Measurements from ENCODE around the gene TCF19. TPM values are rescaled to one million over a fixed set of nuclear protein-coding genes. Genes with fewer than 3 reads are reported as not detected.
"Not testable (repeated sequence)": the region's sequence is repeated elsewhere in the genome, so short reads cannot be mapped to it uniquely, and the experiment has no call there.

TCF19 gene
- total and polyA plus RNA-seq, 2 experiments from 2014 or later = 3.7 to 7.3 TPM

DNA sequence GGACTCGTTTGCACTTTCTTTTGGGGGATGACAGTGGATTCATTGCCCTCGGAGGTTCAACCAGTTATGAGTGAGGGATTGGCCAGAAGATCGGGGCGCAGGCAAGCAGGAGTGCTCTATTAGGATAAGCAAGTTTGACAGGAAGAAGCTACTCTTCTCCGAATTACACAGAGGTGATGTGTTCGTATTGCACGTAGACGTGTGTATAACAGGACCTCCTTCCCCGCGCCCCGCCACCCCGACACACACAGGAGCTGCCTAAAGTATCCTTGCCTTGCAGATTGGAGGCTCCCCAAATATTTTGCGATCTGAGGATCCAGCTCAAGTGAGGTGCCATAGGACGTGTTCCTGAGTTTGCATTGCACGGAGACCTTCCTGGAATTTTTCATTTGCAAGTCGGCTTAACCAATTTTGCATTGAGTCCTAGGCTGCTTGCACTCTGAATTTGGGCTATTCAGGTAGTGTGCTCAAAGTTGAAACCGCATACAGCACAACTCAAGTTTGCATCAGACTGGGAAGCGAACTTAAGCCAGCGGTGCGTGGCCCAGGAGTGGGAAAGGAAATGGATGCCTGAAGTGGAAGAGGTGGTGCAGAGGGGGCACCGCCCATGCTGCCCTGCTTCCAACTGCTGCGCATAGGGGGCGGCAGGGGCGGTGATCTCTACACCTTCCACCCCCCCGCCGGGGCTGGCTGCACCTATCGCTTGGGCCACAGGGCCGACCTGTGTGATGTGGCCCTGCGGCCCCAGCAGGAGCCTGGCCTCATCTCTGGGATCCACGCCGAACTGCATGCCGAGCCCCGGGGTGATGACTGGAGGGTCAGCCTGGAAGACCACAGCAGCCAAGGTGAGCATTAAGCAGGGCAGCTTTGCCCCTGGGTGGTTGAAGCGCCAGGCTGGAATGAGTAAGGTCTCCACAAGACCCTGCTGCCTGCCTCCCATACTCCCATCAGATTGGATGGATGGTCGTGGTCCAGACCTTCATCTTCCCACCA lies 770 bp downstream of the TCF19 start:
- Histone ChIP-seq H3K36me3 (no peaks in the 10 kb centered on the region), H3K27me3 (no peaks in the 10 kb centered on the region), H3K9me3 (ENCODE audit: low read depth) (no peaks in the 10 kb centered on the region), H3K4me3 (peak overlapping the region; percentile 61), H3K27ac (no peak overlapping the region), H3K4me1 (ENCODE audit: low read depth) (no peaks in the 10 kb centered on the region)
- peak in 1 of 2 donors; percentile 23 for DNase-seq (ENCODE audit: low read depth in 1 of 2, low spot score in 1 of 2)
- TF ChIP-seq, protein P1, sequence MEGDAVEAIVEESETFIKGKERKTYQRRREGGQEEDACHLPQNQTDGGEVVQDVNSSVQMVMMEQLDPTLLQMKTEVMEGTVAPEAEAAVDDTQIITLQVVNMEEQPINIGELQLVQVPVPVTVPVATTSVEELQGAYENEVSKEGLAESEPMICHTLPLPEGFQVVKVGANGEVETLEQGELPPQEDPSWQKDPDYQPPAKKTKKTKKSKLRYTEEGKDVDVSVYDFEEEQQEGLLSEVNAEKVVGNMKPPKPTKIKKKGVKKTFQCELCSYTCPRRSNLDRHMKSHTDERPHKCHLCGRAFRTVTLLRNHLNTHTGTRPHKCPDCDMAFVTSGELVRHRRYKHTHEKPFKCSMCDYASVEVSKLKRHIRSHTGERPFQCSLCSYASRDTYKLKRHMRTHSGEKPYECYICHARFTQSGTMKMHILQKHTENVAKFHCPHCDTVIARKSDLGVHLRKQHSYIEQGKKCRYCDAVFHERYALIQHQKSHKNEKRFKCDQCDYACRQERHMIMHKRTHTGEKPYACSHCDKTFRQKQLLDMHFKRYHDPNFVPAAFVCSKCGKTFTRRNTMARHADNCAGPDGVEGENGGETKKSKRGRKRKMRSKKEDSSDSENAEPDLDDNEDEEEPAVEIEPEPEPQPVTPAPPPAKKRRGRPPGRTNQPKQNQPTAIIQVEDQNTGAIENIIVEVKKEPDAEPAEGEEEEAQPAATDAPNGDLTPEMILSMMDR (IDR thresholded peaks at IDR 0.05; ENCODE audit: low read depth, low read length) = no peak

DNA sequence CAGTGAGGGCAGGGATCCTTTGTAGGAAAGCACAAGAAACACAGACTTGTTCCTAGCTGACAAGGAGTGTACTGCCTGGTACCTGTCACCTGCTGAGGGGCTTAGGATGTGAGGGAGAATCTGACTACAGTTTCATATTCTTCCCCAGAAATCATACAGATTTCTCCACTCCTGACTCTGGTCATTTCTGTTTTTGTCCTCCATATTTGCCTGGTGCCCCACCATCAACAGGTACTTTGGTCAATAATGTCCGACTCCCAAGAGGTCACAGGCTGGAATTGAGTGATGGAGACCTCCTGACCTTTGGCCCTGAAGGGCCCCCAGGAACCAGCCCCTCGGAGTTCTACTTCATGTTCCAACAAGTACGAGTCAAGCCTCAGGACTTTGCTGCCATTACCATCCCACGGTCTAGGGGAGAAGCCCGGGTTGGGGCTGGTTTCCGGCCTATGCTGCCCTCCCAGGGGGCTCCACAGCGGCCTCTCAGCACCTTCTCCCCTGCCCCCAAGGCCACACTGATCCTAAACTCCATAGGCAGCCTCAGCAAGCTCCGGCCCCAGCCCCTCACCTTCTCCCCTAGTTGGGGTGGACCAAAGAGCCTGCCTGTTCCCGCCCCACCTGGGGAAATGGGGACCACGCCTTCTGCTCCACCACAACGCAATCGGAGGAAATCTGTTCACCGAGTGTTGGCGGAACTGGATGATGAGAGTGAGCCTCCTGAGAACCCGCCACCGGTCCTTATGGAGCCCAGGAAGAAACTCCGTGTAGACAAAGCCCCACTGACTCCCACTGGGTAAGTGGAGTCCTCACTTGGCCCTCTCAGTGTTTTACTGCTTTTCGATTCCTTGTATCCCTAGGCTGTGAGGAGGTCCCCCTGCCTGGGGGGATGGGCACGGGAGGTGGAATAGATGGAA lies 3.1 kb downstream of the TCF19 start:
- H3K9me3 ChIP-seq (ENCODE audit: low read depth) = no peaks in the 10 kb centered on the region
- no peaks in the 10 kb centered on the region for H3K4me1 ChIP-seq (ENCODE audit: low read depth)
- DNase-seq (ENCODE audit: low read depth in 1 of 2, low spot score in 1 of 2) = no peak
- no peaks in the 10 kb centered on the region for H3K36me3 ChIP-seq
- H3K27me3 ChIP-seq = no peaks in the 10 kb centered on the region
- no peak overlapping the region for H3K27ac ChIP-seq
- no peak overlapping the region for H3K4me3 ChIP-seq
- TF ChIP-seq, protein P1 (IDR thresholded peaks at IDR 0.05; ENCODE audit: low read depth, low read length) = no peak

DNA sequence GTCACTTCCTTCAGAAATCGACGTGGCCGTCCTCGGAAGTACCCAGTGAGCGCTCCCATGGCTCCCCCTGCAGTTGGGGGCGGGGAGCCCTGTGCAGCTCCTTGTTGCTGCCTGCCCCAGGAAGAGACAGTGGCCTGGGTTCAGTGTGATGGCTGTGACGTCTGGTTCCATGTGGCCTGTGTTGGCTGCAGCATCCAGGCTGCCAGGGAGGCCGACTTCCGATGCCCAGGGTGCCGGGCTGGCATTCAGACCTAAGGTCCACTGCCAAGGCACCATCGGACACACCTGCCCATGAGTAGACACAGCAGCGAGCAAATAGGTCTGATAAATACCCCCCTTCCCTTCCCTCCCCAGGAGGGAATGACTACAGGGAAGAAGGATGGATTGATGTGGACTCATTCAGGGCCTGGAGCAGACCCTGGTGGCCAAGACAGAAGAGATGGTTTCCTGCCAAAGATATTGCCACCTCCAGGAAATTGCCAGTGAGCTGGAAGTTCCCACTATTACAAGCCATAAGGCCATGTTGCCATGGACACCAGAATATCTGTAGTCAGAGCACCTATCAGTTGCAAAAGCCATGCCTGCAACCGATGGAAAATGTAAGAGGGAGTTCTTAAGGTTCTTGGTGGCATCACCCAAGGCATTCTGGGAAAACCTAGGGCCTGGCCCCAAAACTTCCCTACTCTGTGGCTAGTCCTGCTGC lies 4.2 kb downstream of the TCF19 start:
- Histone ChIP-seq H3K4me3 (no peak overlapping the region), H3K9me3 (ENCODE audit: low read depth) (no peaks in the 10 kb centered on the region), H3K27ac (no peak overlapping the region), H3K4me1 (ENCODE audit: low read depth) (no peaks in the 10 kb centered on the region), H3K36me3 (no peaks in the 10 kb centered on the region), H3K27me3 (no peaks in the 10 kb centered on the region)
- no peak for DNase-seq (ENCODE audit: low read depth in 1 of 2, low spot score in 1 of 2)
- TF ChIP-seq, protein P1 (IDR thresholded peaks at IDR 0.05; ENCODE audit: low read depth, low read length) = no peak

DNA sequence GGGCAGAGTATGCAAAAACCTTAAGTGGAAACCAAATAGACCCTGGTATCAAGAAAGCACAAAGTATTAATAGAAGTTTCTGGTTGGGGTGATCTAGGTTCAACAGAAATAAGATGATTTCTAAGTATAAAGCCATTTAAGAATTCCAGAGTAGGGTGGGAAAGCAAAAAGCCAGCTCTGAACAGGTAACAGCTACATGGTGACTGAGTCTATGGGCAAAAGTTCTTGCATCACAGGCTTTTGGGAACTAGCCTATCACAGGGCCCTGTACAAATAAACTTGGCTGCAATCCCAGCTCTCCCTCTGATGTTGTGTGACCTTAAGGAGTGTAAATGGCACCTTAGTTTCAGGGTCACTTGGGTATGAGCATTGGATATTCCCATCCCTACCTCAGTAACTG lies 5.5 kb downstream of the TCF19 start:
- Histone ChIP-seq H3K4me3 (no peak overlapping the region), H3K9me3 (ENCODE audit: low read depth) (no peaks in the 10 kb centered on the region), H3K36me3 (no peaks in the 10 kb centered on the region), H3K4me1 (ENCODE audit: low read depth) (no peaks in the 10 kb centered on the region), H3K27me3 (peaks cover under 1% of the 10 kb centered on the region), H3K27ac (no peak overlapping the region)
- TF ChIP-seq, protein P1 (IDR thresholded peaks at IDR 0.05; ENCODE audit: low read depth, low read length) = no peak
- peak in 1 of 2 donors; percentile 18 for DNase-seq (ENCODE audit: low read depth in 1 of 2, low spot score in 1 of 2)

DNA sequence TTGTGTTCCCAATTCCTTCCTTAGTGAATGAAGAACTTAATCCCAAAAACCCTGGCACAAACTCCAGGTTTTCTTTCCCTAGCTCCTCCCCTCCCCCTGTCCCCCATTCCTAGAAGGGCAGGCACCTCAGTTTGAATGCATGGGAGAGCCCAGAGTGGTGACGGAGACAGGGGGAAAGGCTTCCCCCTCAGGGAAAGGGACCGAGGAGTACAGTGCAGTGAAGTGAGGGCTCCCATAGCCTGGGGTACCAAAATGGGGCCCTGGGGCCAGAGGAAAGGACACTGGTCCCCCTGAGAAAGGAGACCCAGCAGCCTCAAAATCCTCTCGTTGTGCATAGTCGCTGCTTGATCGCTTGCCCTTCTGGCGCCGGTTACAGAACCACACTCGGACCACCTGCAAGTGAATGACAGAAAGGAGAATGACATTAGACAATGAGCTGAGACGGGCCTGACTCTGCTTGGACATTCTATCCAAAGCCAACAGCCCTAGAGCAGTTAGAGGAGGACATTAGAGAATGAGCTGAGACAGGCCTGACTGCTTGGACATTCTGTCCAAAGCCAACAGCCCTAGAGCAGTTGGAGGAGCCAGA lies 6.2 kb downstream of the TCF19 start:
- not testable (repeated sequence) for DNase-seq (ENCODE audit: low read depth in 1 of 2, low spot score in 1 of 2); H3K4me3 ChIP-seq; H3K4me1 ChIP-seq (ENCODE audit: low read depth); H3K27me3 ChIP-seq; H3K36me3 ChIP-seq; H3K9me3 ChIP-seq (ENCODE audit: low read depth); H3K27ac ChIP-seq

- H3K9me3 ChIP-seq (ENCODE audit: low read depth); DNase-seq (ENCODE audit: low read depth in 1 of 2, low spot score in 1 of 2); H3K36me3 ChIP-seq; H3K27ac ChIP-seq; H3K4me1 ChIP-seq (ENCODE audit: low read depth); H3K4me3 ChIP-seq: not testable (repeated sequence)
- H3K27me3 ChIP-seq = peaks cover 12% of the 10 kb centered on the region
Observed at GRCh38 chr6:31165064-31165832, 6.9 kb downstream of the TCF19 start.

Measured in cardiac muscle cell (in vitro differentiated cells and primary cell).